BLaER1 treated with 17β-estradiol and CSF1 and Interleukin-3, amounts not matched to agents 10 nM and 100 nM (cell line): ENCODE measurements around the gene MCC.

ENCODE experiments used
- H3K27ac ChIP-seq, 11 experiments: shearing (Covaris generic); formaldehyde crosslinking; 2 replicates each; pipeline ENCODE4 v1.8.1; 2022
- H3K27me3 ChIP-seq, 11 experiments: shearing (Covaris generic); formaldehyde crosslinking; 2 replicates each; pipeline ENCODE4 v1.8.1; 2022
- H3K36me3 ChIP-seq, 11 experiments: shearing (Covaris generic); formaldehyde crosslinking; 2 replicates each; pipeline ENCODE4 v1.8.1; 2022
- H3K4me1 ChIP-seq, 10 experiments: shearing (Covaris generic); formaldehyde crosslinking; 2 replicates each; pipeline ENCODE4 v1.8.1; 2022
- H3K4me2 ChIP-seq, 11 experiments: shearing (Covaris generic); formaldehyde crosslinking; 2 replicates each; pipeline ENCODE4 v1.8.1; 2022
- H3K4me3 ChIP-seq, 10 experiments: shearing (Covaris generic); formaldehyde crosslinking; 2 replicates each; pipeline ENCODE4 v1.8.1; 2022
- H3K9ac ChIP-seq, 11 experiments: shearing (Covaris generic); formaldehyde crosslinking; 2 replicates each; pipeline ENCODE4 v1.8.1; 2022
- H3K9me3 ChIP-seq, 11 experiments: shearing (Covaris generic); formaldehyde crosslinking; replicated peaks in 1 of 11; 2 replicates each; pipeline ENCODE4 v1.8.1; 2022
- H4K20me1 ChIP-seq, 11 experiments: shearing (Covaris generic); formaldehyde crosslinking; 2 replicates each; pipeline ENCODE4 v1.8.1; 2022
- Cebpa-rat ChIP-seq, 11 experiments: shearing (Covaris generic); IDR thresholded peaks; 2 replicates each; pipeline ENCODE4 v1.8.1; 2022

The MCC gene

GRCh38 chr5:113163328-113163727 lies 324.9 kb downstream of the MCC start:
- Histone ChIP-seq H3K27ac (no peak overlapping the region), H3K4me2 (no peak overlapping the region), H4K20me1 (no peaks in the 10 kb centered on the region), H3K27me3 (no peaks in the 10 kb centered on the region), H3K4me1 (no peaks in the 10 kb centered on the region), H3K36me3 (no peaks in the 10 kb centered on the region), H3K9me3 (no peaks in the 10 kb centered on the region), H3K9ac (no peak overlapping the region), H3K4me3 (no peak overlapping the region)
- TF ChIP-seq Cebpa-rat (IDR thresholded peaks at IDR 0.05): no peak

- no peak overlapping the region for H3K9ac ChIP-seq
- no peak for TF ChIP-seq Cebpa-rat (IDR thresholded peaks at IDR 0.05)
- no peaks in the 10 kb centered on the region for H3K4me1 ChIP-seq
- no peaks in the 10 kb centered on the region for H3K36me3 ChIP-seq
- H3K27me3 ChIP-seq: no peaks in the 10 kb centered on the region
- H3K4me3 ChIP-seq: no peak overlapping the region
- H4K20me1 ChIP-seq: no peaks in the 10 kb centered on the region
- no peak overlapping the region for H3K27ac ChIP-seq
- H3K4me2 ChIP-seq: no peak overlapping the region
- H3K9me3 ChIP-seq: no peaks in the 10 kb centered on the region
These were observed 325.5 kb downstream of the MCC start for GRCh38 chr5:113162770-113163169.

GRCh38 chr5:113162208-113162607 lies 326.0 kb downstream of the MCC start:
- no peak overlapping the region for H3K9ac ChIP-seq
- no peaks in the 10 kb centered on the region for H4K20me1 ChIP-seq
- no peak overlapping the region for H3K27ac ChIP-seq
- H3K4me2 ChIP-seq: no peak overlapping the region
- H3K4me1 ChIP-seq: no peaks in the 10 kb centered on the region
- H3K27me3 ChIP-seq: no peaks in the 10 kb centered on the region
- TF ChIP-seq Cebpa-rat (IDR thresholded peaks at IDR 0.05): no peak
- H3K4me3 ChIP-seq: no peak overlapping the region
- no peaks in the 10 kb centered on the region for H3K9me3 ChIP-seq
- no peaks in the 10 kb centered on the region for H3K36me3 ChIP-seq

GRCh38 chr5:113161806-113162205 lies 326.4 kb downstream of the MCC start:
- TF ChIP-seq Cebpa-rat (IDR thresholded peaks at IDR 0.05): no peak
- Histone ChIP-seq H4K20me1 (no peaks in the 10 kb centered on the region), H3K4me1 (no peaks in the 10 kb centered on the region), H3K4me3 (no peak overlapping the region), H3K27me3 (no peaks in the 10 kb centered on the region), H3K36me3 (no peaks in the 10 kb centered on the region), H3K4me2 (no peak overlapping the region), H3K9me3 (no peaks in the 10 kb centered on the region), H3K9ac (no peak overlapping the region), H3K27ac (no peak overlapping the region)

- Histone ChIP-seq H3K4me1 (no peaks in the 10 kb centered on the region), H3K27ac (no peak overlapping the region), H4K20me1 (no peaks in the 10 kb centered on the region), H3K4me3 (no peak overlapping the region), H3K9me3 (no peaks in the 10 kb centered on the region), H3K9ac (no peak overlapping the region), H3K27me3 (no peaks in the 10 kb centered on the region), H3K36me3 (no peaks in the 10 kb centered on the region), H3K4me2 (no peak overlapping the region)
- no peak for TF ChIP-seq Cebpa-rat (IDR thresholded peaks at IDR 0.05)
These were observed 330.4 kb downstream of the MCC start for GRCh38 chr5:113157886-113158285.

- H3K9me3 ChIP-seq: no peaks in the 10 kb centered on the region
- no peaks in the 10 kb centered on the region for H4K20me1 ChIP-seq
- H3K4me2 ChIP-seq: no peak overlapping the region
- H3K27me3 ChIP-seq: no peaks in the 10 kb centered on the region
- no peak overlapping the region for H3K27ac ChIP-seq
- H3K4me1 ChIP-seq: no peaks in the 10 kb centered on the region
- H3K4me3 ChIP-seq: no peak overlapping the region
- H3K36me3 ChIP-seq: no peaks in the 10 kb centered on the region
- no peak for TF ChIP-seq Cebpa-rat (IDR thresholded peaks at IDR 0.05)
- no peak overlapping the region for H3K9ac ChIP-seq
These were observed 331.9 kb downstream of the MCC start for GRCh38 chr5:113156271-113156877.

GRCh38 chr5:113153512-113154097 lies 334.6 kb downstream of the MCC start:
- H3K4me3 ChIP-seq: no peak overlapping the region
- TF ChIP-seq Cebpa-rat (IDR thresholded peaks at IDR 0.05): no peak
- H3K27ac ChIP-seq: no peak overlapping the region
- H3K9ac ChIP-seq: no peak overlapping the region
- H4K20me1 ChIP-seq: no peaks in the 10 kb centered on the region
- no peaks in the 10 kb centered on the region for H3K9me3 ChIP-seq
- H3K36me3 ChIP-seq: no peaks in the 10 kb centered on the region
- H3K4me2 ChIP-seq: no peak overlapping the region
- H3K4me1 ChIP-seq: no peaks in the 10 kb centered on the region
- H3K27me3 ChIP-seq: no peaks in the 10 kb centered on the region

GRCh38 chr5:113152380-113152740 lies 335.9 kb downstream of the MCC start:
- H3K27ac ChIP-seq: no peak overlapping the region

GRCh38 chr5:113151641-113152379 lies 336.4 kb downstream of the MCC start:
- no peaks in the 10 kb centered on the region for H3K36me3 ChIP-seq
- H4K20me1 ChIP-seq: no peaks in the 10 kb centered on the region
- no peaks in the 10 kb centered on the region for H3K9me3 ChIP-seq
- H3K27ac ChIP-seq: no peak overlapping the region
- no peak overlapping the region for H3K9ac ChIP-seq
- no peaks in the 10 kb centered on the region for H3K27me3 ChIP-seq
- no peak overlapping the region for H3K4me3 ChIP-seq
- H3K4me2 ChIP-seq: no peak overlapping the region
- no peaks in the 10 kb centered on the region for H3K4me1 ChIP-seq
- no peak for TF ChIP-seq Cebpa-rat (IDR thresholded peaks at IDR 0.05)

More at GRCh38 chr5:113152380-113152740, 335.9 kb downstream of the MCC start:
- no peak overlapping the region for H3K4me3 ChIP-seq
- no peak overlapping the region for H3K4me2 ChIP-seq
- no peaks in the 10 kb centered on the region for H3K36me3 ChIP-seq
- no peaks in the 10 kb centered on the region for H3K4me1 ChIP-seq
- no peak for TF ChIP-seq Cebpa-rat (IDR thresholded peaks at IDR 0.05)
- H3K27me3 ChIP-seq: no peaks in the 10 kb centered on the region
- no peaks in the 10 kb centered on the region for H4K20me1 ChIP-seq
- no peak overlapping the region for H3K9ac ChIP-seq
- no peaks in the 10 kb centered on the region for H3K9me3 ChIP-seq

GRCh38 chr5:113150821-113151220 lies 337.4 kb downstream of the MCC start:
- H3K27me3 ChIP-seq: no peaks in the 10 kb centered on the region

More at GRCh38 chr5:113150821-113151220, 337.4 kb downstream of the MCC start:
- Histone ChIP-seq H4K20me1 (no peaks in the 10 kb centered on the region), H3K36me3 (no peaks in the 10 kb centered on the region), H3K9me3 (no peaks in the 10 kb centered on the region), H3K4me1 (no peaks in the 10 kb centered on the region), H3K4me2 (no peak overlapping the region), H3K27ac (no peak overlapping the region), H3K4me3 (no peak overlapping the region), H3K9ac (no peak overlapping the region)
- TF ChIP-seq Cebpa-rat (IDR thresholded peaks at IDR 0.05): no peak
